Transverse colon (tissue), 4 donors: Measurements from ENCODE around the gene UBE2V1.

Experiments used
- CTCF ChIP-seq, 5 experiments: fragments of 200-600 bp in 3 of 5; fragments of 450-650 bp in 2 of 5; sonication (generic) in 3 of 5; IDR thresholded peaks; 1 replicate in 2 of 5; 2 replicates in 3 of 5; pipeline ENCODE4 v1.5.1; 2016 to 2017; ENCODE audit warnings: antibody characterized with exemption in 5 of 5, inconsistent platforms in 3 of 5, mild to moderate bottlenecking in 2 of 5, moderate library complexity in 1 of 5
- POLR2AphosphoS5 ChIP-seq, 3 donors: sonication (generic); formaldehyde crosslinking; IDR thresholded peaks; one replicate each; pipeline ENCODE4 v1.6.1; 2016; ENCODE audit warnings: antibody characterized with exemption in 3 of 3

GRCh38 chr20:50111829-50112495, 988 bp downstream of the UBE2V1 start:
- TF ChIP-seq CTCF (IDR thresholded peaks at IDR 0.05), result no peak
- TF ChIP-seq POLR2AphosphoS5 (IDR thresholded peaks at IDR 0.05), result no peak
